Fibroblast of lung (primary cell): ENCODE results near the gene MMP20.

Experiments used
- CTCF ChIP-seq, 2 donors: IDR thresholded peaks in 1 of 2; conservative IDR thresholded peaks in 1 of 2; 1 replicate in 1 of 2; 2 replicates in 1 of 2; pipeline ENCODE4 v1.5.1; 2011 to 2012; ENCODE audit warnings: low read length in 2 of 2, control low read depth in 1 of 2, inconsistent platforms in 1 of 2, low read depth in 1 of 2, mild to moderate bottlenecking in 1 of 2
- EZH2 ChIP-seq: IDR thresholded peaks from 2 replicates; pipeline ENCODE4 v1.5.1; 2012; ENCODE audit warnings: low read length, control low read depth, mild to moderate bottlenecking; ENCODE audit errors: missing control alignments

GRCh38 chr11:102615894-102616432 is 9.2 kb downstream of the MMP20 start:
- TF ChIP-seq EZH2, result no peak
- no peak for TF ChIP-seq CTCF (conservative IDR thresholded peaks at IDR 0.05 in 1 of 2, IDR thresholded peaks at IDR 0.05 in 1 of 2; ENCODE audit: low read depth in 1 of 2, low read length in 2 of 2)
